A673 (cell line): ENCODE data around the gene COL5A2. TPM values are rescaled to one million over a fixed set of nuclear protein-coding genes. Genes with fewer than 3 reads are reported as not detected.

Experiments used
- BruUV-seq: library from RNA; stranded (reverse); fragments of 400-500 nt; replicated peaks from 2 replicates; lab custom pipeline; 2021; lab: Mats Ljungman, UMichigan
- CTCF ChIA-PET: fragments of 300-600 bp; sonication (Branson Sonifier 250); formaldehyde crosslinking; loops from one replicate; lab custom pipeline; 2022; ENCODE audit warnings: antibody characterized with exemption; lab: Charles Lee
- POLR2A ChIA-PET: fragments of 300-600 bp; sonication (Branson Sonifier 250); formaldehyde crosslinking; loops from one replicate; lab custom pipeline; 2022; ENCODE audit warnings: antibody characterized with exemption; ENCODE audit not compliant: low non-redundant PET; lab: Charles Lee
- DNase-seq: peaks from one replicate; pipeline ENCODE4 v3.0.0-alpha.2; 2015; ENCODE audit warnings: low spot score
- H3K27ac ChIP-seq: fragments of 200-600 bp; sonication (generic); 2 replicates; pipeline ENCODE4 v1.5.1; 2016; ENCODE audit warnings: mixed run types, low read depth, mild to moderate bottlenecking, mixed read lengths, antibody characterized with exemption, low read length; ENCODE audit not compliant: poor library complexity, severe bottlenecking
- H3K27me3 ChIP-seq: fragments of 200-600 bp; sonication (generic); replicated peaks from 2 replicates; pipeline ENCODE4 v1.6.1; 2017; ENCODE audit warnings: mixed run types, low read depth, mild to moderate bottlenecking, mixed read lengths, antibody characterized with exemption, low read length; ENCODE audit not compliant: insufficient read depth, poor library complexity
- H3K36me3 ChIP-seq: fragments of 200-600 bp; sonication (generic); 2 replicates; pipeline ENCODE4 v1.6.1; 2016; ENCODE audit warnings: mixed run types, mild to moderate bottlenecking, mixed read lengths, antibody characterized with exemption, low read length; ENCODE audit not compliant: insufficient read depth, poor library complexity, severe bottlenecking
- H3K4me1 ChIP-seq: fragments of 200-600 bp; sonication (generic); 2 replicates; pipeline ENCODE4 v1.6.1; 2017; ENCODE audit warnings: mixed run types, mild to moderate bottlenecking, mixed read lengths, antibody characterized with exemption, low read length; ENCODE audit not compliant: insufficient read depth, poor library complexity, severe bottlenecking
- H3K4me3 ChIP-seq: fragments of 200-600 bp; sonication (generic); 2 replicates; pipeline ENCODE4 v1.5.1; 2016; ENCODE audit warnings: low read depth, mixed run types, mild to moderate bottlenecking, mixed read lengths, low read length; ENCODE audit not compliant: poor library complexity, severe bottlenecking
- H3K9me3 ChIP-seq: fragments of 200-600 bp; sonication (generic); 2 replicates; pipeline ENCODE4 v1.6.1; 2016; ENCODE audit warnings: mixed run types, low read depth, mild to moderate bottlenecking, mixed read lengths, antibody characterized with exemption, low read length; ENCODE audit not compliant: poor library complexity, severe bottlenecking
- CTCF ChIP-seq: fragments of 300-800, 200-600 bp; sonication (generic); conservative IDR thresholded peaks from 2 replicates; pipeline ENCODE4 v1.5.1; 2017; ENCODE audit warnings: low read depth, mild to moderate bottlenecking, antibody characterized with exemption, low read length, moderate library complexity, mixed read lengths
- EZH2 ChIP-seq: fragments of 200-600 bp; sonication (generic); IDR thresholded peaks from 2 replicates; pipeline ENCODE4 v1.6.1; 2017; ENCODE audit warnings: borderline replicate concordance, low read depth, mild to moderate bottlenecking, mixed read lengths, antibody characterized with exemption, low read length; ENCODE audit not compliant: poor library complexity, severe bottlenecking
- intact Hi-C: fragments of 100-400 bp; cut with micrococcal nuclease; formaldehyde crosslinking; loops from one replicate; pipeline ENCODE4 v1.10.0; 2022; ENCODE audit not compliant: unreplicated experiment
- total RNA-seq: library from RNA; stranded (reverse); gene quantifications from 2 replicates; pipeline ENCODE4 v1.2.3, GENCODE V29; 2021

COL5A2 gene
- total RNA-seq, 1 experiment from 2014 or later: 92.2 TPM

- Histone ChIP-seq H3K27ac (peak overlapping the region; percentile 70), H3K4me1 (peaks cover 33% of the 10 kb centered on the region), H3K9me3 (no peaks in the 10 kb centered on the region), H3K27me3 (no peaks in the 10 kb centered on the region), H3K36me3 (no peaks in the 10 kb centered on the region), H3K4me3 (no peak overlapping the region)
- BruUV-seq: no TSS peak
- DNase-seq: peak; percentile 97
- TF ChIP-seq CTCF (no peak), EZH2 (no peak)
- intact Hi-C loops: no loop called here
- ChIA-PET CTCF (interaction anchor here (1.6 kb wide), 1 partner anchor 39 kb away, joined by 5 read pairs; no protein-coding TSS in a partner anchor), POLR2A (no interaction called here)
These were observed 38.0 kb upstream of the COL5A2 start for GRCh38 chr2:189217541-189217940.

GRCh38 chr2:189217051-189217450, 37.5 kb upstream of the COL5A2 start:
- Histone ChIP-seq H3K27me3 (no peaks in the 10 kb centered on the region), H3K4me3 (no peak overlapping the region), H3K4me1 (peaks cover 32% of the 10 kb centered on the region), H3K9me3 (no peaks in the 10 kb centered on the region), H3K36me3 (no peaks in the 10 kb centered on the region), H3K27ac (peak overlapping the region; percentile 70)
- intact Hi-C loops: no loop called here
- no peak for TF ChIP-seq EZH2
- TF ChIP-seq CTCF: no peak
- ChIA-PET POLR2A (no interaction called here), CTCF (interaction anchor here (1.6 kb wide), 1 partner anchor 39 kb away, joined by 5 read pairs; no protein-coding TSS in a partner anchor)
- DNase-seq: no peak
- TSS peak; percentile 82 for BruUV-seq

- TF ChIP-seq EZH2 (no peak), CTCF (no peak)
- POLR2A ChIA-PET: no interaction called here
- Histone ChIP-seq H3K36me3 (no peaks in the 10 kb centered on the region), H3K27me3 (no peaks in the 10 kb centered on the region), H3K9me3 (no peaks in the 10 kb centered on the region), H3K4me3 (no peak overlapping the region), H3K4me1 (peaks cover 55% of the 10 kb centered on the region), H3K27ac (no peak overlapping the region)
- intact Hi-C loops: no loop called here
- DNase-seq: no peak
- BruUV-seq: no TSS peak
- CTCF ChIA-PET: no interaction called here
These were observed 34.9 kb upstream of the COL5A2 start for GRCh38 chr2:189214484-189214883.
